ENCODE results near the gene NOXA1.
"Not testable (repeated sequence)": the region's sequence is repeated elsewhere in the genome, so short reads cannot be mapped to it uniquely, and the experiment has no call there.

NOXA1 gene

DNA sequence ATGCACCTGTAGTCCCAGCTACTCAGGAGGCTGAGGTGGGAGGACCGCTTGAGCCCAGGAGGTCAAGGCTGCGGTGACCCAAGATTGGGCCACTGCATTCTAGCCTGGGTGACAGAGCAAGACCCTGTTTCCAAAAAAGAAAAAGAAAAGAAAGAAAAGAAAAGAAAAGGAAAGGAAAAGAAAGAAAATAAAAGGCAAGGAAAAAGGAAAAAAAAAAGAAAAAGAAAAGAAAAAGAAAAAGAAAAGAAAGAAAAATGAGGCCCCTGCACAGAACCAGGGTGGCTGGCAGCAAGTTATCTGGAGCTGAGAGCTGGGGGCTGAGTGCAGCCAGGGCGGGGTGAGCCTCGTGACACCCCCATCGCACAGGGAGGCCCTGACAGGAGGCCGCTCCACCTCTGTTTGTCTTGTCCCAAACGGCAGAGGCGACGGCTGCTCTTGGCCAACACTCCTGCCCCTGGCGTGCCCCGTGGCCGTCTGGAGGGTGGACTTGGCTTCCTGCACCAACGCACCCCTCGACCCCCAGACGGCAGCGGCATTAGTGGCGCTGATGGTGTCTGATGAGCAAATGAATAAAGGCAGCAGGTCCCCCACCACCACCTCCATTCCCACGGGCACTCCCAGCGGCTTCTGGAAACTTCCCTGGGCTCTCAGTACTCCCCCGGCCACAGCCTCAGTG, 17.0 kb upstream of the NOXA1 start:
- DNase-seq = no peak

DNA sequence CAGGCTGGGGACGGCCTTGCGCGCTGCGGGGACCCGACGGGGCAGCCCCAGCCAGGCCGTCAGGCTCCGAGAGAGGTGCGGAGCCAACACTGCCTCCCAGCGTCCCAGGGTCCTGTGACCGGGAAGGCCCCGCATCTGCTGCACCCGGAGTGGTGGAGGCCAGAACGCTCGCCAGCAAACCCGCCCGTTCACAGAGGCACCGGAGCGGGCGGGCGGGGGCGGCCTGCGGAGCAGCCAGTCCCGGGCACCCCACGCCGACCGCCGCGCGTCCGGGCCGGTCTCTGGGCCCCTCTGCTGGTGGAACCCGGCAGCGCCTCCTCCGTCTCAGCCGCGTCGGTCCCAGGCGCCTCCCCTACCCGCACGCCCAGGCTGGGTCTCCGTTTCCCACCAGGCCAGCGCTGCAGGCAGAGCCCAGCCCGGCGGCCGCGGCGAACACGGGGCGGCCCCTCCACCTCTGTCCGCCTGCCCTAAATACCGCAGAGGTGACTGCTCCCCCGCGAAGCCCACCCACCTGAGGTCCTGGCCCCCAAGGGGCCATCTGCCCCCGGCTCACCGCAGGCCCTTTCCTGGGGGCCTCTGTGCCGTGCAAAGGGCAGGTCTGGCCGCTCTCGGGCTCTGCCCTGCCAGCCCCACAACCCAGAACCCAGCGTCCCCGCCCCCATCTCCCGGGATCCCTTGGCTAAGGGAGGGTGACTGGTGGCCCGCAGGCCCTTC, 16.2 kb upstream of the NOXA1 start:
- DNase-seq = peak; percentile 76

DNA sequence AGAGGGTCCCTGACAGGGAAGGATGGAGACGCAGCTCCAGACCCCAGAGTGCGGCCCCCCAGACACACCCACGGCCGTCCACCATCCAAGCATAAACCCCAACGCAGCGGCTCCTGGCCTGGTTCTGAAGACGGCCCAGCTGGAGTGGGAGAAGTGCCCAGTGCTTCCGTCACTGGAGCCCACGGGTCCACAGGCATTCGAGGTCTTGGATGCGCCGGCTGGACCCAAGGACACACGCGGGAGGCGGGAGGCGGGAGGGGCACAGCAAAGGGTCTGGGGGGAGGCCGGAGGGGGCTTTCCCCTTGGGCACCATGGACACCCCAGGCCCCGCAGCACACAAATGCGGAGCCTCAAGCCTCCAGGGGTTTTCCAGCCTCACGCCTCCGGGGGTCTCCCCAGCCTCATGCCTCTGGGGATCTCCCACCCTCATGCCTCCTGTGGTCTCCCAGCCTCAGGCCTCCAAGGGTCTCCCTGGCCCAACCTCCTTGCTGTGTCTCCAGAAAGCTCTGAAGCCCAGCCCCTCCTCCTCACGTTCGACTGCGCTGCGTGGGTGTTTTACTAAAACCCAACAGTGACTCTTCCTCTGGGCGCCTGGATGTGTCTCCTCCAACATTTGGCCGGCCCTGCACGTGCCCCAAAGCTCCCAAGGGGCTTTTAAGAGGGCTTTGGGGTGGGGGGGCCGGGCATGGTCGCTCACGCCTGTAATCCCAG, 15.4 kb upstream of the NOXA1 start:
- DNase-seq = no peak

DNA sequence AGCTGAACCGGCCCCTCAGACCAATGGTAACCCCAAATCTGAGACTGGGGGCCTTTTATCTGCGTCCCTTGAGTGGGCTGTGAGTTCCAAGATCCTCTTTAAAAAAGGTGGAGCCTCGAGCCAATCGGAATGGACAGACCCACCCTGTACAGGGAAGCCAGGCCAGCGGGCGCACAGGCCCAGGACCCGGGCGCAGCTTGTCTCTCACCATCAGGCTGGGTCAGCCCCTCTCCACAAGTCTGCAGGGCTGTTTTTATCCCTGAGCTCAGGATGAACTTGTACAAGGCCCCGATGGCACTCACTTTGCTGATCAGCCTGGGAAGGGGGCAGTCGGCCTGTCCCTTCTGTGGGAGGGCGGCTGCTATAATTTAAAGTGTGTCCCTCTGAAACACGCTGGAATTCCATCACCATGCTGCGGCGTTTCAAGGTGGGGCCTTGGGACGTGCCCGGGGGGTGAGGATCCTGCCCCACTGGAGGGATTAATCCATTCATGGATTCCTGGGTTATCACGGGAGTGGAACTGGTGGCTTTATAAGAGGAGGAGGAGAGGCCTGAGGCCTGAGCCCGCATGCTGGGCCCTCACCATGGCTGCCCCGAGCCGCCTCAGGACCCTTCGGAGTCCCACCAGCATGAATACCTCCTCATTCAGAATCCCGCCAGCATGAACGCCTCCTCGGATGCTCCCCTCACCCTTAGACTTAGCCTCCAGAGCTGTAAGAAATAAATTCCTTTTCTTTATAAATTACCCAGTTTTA, 14.4 kb upstream of the NOXA1 start:
- DNase-seq = no peak

DNA sequence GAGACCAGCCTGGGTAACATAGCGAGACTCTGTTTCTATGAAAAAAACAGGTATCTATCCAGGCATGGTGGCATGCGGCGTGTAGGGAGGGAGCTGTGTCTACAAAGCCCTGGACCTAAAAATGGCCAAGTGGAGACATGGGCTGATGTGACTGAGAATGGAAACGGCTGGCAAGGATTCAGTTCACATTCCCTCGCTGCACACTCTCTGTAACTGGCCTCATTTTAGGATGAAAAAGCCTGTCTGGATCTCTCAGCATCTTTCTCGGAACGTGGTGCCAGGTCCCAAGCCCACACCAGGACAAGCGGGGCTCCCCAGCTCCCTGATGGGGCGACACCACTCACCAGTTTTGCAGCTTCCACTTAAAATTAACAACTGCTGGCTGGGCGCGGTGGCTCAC, 13.7 kb upstream of the NOXA1 start:
- DNase-seq = no peak

DNA sequence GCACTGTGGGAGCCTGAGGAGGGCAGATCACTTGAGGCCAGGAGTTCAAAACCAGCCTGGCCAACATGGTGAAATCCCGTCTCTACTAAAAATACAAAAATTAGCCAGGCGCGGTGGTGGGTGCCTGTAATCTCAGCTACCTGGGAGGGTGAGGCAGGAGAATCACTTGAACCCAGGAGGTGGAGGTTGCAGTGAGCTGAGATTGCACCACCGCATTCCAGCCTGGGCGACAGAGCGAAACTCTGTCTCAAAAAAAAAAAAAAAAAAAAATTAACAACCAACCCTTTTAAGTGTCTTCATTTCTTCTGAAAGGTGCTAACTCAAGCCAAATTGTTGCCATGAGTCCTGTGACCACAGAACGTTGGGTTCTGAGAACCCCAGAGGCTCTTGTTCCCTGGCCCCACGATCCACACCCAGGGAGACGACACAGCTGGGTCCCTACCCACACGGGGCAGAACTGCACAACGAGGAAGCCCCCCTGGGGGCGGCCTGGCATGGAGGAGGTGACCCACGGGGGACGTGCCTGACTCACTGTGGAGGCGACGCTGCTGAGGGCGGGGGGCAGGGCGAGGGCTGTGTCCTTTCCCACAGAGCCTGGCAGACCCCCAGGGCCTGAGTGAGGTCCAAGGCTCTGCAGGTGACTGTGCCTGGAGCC, 12.8 kb upstream of the NOXA1 start:
- not testable (repeated sequence) for DNase-seq

DNA sequence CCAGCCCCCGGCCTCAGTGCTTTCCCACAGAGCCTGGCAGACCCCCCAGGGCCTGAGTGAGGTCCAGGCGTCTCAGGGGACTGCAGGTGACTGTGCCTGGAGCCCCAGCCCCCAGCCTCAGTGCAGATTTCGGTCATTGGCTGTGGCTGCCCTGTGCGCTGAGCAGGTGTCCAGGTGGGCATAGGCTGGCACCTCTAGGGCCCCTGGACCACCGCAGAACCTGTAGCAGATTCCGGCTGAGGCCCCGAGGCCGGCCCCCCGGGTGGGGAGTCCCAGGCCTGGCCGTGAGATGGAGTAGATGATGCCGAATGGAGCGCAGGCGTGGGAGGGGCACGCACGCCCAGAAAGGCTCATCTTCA, 12.3 kb upstream of the NOXA1 start:
- DNase-seq = no peak

DNA sequence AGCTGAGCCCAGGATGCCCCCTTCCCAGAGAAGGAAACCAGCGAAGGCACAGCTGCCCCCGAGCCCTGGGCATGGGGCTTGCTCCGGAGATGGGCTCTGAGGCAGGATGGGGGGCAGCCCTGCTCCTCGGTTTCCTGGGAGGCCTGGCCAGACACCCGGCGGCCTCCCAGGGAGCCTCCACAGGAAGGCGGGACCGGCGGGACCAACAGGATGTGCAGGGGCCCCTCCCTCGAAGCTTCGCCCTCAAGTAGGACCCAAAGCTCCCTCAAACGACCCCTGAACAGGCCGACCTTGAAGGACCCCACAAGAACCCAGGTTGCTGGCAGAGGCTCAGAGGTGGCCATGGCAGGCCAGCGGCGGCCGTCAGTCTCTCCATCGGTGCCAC, 11.9 kb upstream of the NOXA1 start:
- DNase-seq = no peak

DNA sequence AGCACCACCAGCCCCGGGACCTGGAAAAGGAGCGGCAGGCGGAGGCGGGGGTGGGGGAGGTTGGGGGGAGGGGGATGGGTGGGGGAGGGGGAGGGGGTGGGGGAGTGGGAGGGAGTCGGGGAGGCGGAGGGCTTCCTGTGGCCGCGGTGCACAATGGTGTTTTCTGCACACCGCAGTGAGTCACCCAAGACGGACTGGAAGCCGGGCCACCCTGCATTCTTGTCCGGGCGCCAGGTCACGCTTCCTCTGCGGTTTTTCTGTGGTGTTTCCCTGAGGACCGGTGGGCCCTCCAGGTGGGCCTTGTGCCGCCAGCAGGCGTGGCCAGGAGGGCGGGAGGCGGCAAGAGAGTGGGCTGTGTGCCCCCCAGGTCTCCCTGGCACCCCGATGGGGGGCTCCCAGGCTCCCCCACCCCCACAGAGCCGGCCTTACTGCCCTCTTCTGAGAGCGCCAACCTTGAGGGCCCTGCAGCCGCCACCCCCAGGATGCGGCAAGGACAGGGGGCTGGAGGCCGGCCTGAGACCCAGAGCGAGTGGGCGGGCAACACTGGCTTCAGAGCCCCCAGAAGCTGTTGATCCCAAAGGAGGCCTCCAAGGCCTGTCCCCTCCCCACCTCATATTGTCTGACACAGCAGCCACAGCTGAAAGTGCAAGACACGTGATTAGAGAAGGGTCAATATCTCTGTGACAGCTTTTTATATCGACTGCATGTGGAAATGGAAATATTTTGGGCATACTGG, 11.4 kb upstream of the NOXA1 start:
- DNase-seq = no peak

DNA sequence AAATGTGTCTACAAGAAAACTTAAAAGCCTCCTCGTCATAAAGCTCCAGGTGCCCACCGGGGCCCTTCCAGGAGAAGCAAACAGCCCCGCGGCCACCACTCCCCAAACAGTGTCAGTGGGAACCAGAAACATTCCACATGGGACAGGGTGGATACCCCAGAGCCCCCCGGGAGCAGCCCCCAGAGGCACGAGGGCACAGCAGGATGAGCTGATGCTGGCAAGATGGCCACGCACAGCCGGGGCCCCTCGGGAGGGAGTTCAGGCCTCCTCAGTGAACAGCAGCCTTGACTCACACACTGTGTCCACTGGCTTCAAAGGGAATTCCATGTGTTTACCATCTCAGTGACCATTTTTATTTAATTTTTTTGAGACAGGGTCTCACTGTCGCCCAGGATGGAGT, 10.8 kb upstream of the NOXA1 start:
- no peak for DNase-seq

DNA sequence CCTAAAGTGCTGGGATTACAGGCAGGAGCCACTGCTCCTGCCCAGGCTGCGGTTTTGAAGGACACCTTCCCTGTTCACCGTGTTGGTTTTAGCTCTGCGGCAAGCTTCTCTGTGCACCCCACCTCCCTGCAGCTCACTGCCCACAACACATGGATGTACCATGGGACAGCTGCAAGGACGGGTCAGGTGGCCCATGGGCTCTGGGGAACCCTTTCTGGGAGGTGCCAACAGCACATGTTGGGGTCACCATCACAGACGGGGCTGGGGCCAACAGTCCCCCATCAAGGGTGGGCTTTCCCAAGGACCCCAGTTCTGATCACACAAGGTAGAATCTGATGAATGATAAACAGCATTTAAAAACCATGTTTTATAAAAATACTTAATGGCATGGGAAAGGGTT, 7.7 kb upstream of the NOXA1 start:
- DNase-seq = no peak

DNA sequence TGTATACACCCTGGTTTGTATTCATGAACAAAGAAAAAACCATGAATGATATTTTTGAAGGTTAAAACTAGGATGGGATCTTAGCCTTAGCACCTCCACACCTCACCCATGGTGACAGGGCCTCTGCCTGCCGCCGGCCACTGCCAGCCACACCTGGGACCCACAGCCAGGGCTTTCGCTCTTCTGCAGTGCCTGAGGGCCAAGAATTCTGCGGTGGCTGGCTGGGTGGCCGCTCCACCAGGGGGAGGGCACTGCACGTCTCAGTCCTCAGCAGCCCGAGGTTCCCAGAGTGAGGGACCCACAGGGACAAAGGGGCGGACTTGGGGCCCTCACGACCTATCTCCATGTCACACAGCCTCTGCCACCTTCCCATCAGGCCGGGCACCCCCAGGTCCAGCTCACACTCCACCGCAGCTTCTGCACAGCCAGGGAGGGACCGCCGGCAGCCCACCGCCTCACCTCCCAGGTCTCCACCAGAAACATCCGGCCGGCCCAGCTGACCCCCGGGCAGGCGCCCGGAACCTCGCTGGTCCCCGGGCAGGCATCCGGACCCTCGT, 7.1 kb upstream of the NOXA1 start:
- no peak for DNase-seq

DNA sequence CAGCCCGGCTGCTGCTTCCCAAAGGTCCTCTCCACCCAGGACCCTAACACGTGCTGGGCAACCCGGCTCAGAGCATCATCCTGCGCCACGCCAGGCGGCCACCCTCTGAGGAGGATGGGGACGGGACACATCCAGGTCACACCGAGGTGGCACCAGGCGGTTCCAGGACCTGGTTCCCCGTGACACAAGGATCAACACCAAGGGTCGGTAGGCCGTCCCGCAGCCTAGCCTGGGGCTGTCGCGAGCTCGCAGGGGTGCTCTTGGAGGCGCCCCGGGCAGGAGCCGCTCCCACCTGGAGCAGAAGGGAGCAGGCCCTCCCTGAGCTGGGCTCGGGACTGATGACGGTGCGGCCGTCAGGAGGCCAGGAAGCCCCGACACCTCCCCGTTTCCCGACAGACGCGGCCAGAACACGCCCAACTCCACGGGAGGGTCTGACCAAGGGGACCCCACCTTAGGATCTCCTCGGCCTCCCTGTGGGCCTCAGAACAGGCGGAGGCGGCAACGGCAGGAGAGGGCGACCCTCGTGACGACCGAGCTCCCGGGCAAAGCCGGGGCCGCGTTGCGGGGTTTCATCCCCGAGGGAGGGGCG, 6.5 kb upstream of the NOXA1 start:
- no peak for DNase-seq

DNA sequence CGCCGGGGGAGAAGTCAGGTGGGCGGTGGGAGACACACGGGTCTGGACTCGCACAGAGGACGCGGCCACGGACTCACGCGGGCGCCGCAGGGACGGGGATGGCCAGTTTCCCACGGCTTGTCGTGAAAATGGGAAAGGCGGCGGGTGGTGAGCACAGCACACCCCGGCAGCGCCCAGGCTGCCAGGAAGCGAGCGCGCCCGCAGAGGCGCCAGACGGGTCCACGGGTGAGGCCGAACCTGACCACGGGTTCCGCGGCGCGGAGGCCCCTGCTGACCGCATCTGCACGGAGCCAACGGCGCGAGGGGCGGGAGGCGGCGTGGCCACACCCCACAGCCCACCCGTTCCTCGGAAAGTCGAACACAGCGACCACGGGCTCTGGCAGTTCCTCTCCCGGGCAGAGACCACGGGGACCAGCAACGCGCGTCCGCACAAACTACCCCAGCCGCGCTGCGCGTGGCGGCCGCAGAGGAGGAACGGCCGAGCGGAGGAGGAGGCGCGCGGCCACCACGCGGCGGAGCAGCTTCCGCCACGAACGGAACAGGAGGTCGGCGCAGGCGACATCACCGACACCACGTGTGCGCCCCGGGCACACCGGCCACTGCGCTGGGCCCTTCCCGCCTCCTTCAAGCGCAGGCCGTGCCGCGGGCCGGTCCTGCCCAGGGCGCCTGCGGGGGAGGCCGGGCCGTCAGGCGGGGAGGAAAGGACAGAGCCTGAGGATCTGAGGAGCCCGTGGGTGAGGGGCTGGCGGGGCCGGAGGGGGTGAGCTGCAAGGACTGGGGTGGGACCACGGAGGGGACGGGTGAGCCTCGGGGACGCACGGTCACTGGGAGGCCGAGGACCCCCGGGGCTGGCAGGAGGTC, 5.8 kb upstream of the NOXA1 start:
- DNase-seq = no peak

DNA sequence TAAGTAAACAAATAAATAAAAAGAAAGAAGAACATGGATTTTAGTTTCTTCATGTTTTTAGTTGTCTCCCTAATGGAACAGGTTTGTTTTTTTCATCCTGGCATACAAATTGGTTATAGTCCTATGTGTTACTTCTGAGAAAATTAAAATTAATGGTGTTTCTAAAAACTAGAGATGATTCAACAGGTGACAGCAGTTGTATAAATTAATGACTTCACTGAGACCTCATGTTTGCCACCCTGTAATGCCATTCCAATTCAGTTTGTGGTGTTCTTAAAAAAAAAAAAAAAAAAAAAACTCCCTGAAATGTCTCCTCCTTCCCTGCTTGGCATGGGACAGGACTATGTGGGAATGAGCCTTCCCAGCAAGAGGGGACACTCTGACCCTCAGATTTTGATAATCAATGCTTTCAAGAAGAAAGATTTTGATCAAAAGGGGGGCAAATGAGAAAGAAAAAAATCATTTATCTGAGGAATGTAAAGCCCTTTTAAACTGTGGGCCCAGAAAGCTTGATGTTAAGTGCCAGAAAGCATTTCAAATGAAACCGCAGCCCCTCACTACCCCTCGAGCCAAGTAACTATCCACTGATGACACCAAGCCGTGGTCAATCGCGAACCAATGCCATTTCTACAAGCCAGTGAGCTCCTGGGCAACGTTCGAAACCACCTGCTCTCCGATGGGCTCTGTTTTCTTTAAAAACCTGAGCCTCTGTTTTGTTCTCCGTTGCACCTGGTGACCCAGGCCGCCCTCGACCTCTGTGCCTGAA, 1.2 kb upstream of the NOXA1 start:
- DNase-seq = no peak

DNA sequence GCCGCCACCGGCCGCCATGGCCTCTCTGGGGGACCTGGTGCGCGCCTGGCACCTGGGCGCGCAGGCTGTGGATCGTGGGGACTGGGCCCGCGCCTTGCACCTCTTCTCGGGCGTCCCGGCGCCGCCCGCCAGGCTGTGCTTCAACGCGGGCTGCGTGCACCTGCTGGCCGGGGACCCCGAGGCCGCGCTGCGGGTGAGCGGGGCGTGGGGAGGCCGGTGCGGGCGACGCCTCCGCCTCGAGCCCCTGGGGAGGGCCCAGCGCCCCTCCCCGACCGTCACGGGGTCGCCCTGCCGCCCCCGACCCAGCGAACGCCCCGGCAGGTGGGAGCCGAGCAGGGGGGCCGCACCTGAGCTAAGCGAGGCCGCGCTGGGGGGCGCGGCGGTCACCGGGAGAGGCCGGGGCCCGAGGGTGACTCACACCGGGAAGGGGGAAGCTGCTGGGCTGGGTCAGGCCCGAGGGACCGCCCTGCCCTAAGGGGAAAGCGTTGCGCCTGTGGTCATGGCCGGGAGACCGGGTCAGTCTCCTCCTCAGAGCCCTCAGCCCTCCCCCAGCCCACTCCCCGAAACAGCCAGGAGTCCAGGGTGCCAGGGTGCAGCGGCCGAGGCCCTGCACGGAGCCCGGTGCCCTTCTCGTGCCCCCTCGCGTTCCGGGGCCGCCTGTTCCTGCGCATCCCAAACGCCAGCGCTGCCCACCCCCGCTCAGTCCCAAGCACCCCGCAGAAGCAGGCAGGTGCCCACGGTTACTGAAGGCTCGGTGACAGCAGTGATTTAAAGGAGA, 510 bp downstream of the NOXA1 start:
- no peak for DNase-seq

DNA sequence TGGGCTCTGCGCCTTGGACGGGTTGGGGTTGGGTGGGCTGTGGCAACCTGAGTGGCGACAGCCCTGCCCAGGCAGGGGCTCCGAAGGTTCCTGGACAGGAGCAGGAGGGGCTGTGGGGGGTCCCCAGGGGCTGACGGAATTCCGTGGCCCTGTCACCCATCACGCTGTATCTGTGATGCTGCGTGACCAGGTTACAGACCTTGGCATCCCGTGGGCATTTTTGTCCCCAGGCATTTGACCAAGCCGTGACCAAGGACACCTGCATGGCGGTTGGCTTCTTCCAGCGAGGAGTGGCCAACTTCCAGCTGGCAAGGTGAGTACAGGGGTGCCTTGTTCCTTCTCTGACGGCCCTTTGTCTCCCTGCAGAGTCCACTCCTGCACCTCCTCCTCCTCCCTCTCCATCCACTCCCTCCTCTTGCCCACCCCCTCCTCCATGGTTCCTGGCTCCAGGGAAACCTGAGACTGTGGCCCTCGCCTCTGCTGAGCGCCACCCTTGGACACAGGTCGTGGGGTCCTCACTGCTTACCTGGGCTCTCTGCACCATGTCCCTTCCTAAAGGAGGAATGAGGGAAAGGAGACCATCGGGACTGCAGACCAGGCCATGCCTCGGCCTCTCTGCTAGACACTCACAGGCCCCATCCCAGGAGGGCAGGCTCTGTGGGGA, 3.0 kb downstream of the NOXA1 start:
- DNase-seq = no peak
